ENCODE data around the gene CAPN12. TPM values are rescaled to one million over a fixed set of nuclear protein-coding genes. Genes with fewer than 3 reads are reported as not detected.

Gene CAPN12
- total RNA-seq, 1 donor from 2014 or later = not detected

- no peak for DNase-seq (ENCODE audit: low spot score in 2 of 2)
- Histone ChIP-seq H3K36me3 (peaks cover 73 to 97% of the 10 kb centered on the region in 2 donors), H3K27me3 (no peaks in the 10 kb centered on the region), H3K27ac (peak overlapping the region; percentile 68 to 79), H3K9me3 (no peaks in the 10 kb centered on the region), H3K4me3 (no peak overlapping the region), H3K4me1 (peaks cover 26 to 65% of the 10 kb centered on the region in 2 donors)
- TF ChIP-seq CTCF (IDR thresholded peaks at IDR 0.05) = no peak
- intact Hi-C loops (cut with DNase I) = loop anchor here (5.0 to 10.0 kb wide), 2 partner anchors 115 to 322 kb away; partner anchors contain the start of gene ECH1
Observed at GRCh38 chr19:38717051-38717450, 27.2 kb downstream of the CAPN12 start.

GRCh38 chr19:38715555-38715954 lies 28.7 kb downstream of the CAPN12 start:
- peaks cover 40 to 67% of the 10 kb centered on the region in 2 donors for H3K4me1 ChIP-seq
- H3K9me3 ChIP-seq = no peaks in the 10 kb centered on the region
- peak in 1 of 2 donors; percentile 91 for DNase-seq (ENCODE audit: low spot score in 2 of 2)
- TF ChIP-seq CTCF (IDR thresholded peaks at IDR 0.05) = peak in 1 of 3 experiments; percentile 11
- H3K4me3 ChIP-seq = no peak overlapping the region
- H3K36me3 ChIP-seq = peaks cover 73 to 97% of the 10 kb centered on the region in 2 donors
- intact Hi-C loops (cut with DNase I) = loop anchor here (5.0 to 10.0 kb wide), 2 partner anchors 117 to 321 kb away; partner anchors contain the start of gene ECH1
- peak overlapping the region; percentile 79 for H3K27ac ChIP-seq
- no peaks in the 10 kb centered on the region for H3K27me3 ChIP-seq

- no peaks in the 10 kb centered on the region for H3K27me3 ChIP-seq
- no peak for TF ChIP-seq CTCF (IDR thresholded peaks at IDR 0.05)
- no peaks in the 10 kb centered on the region for H3K9me3 ChIP-seq
- no peak for DNase-seq (ENCODE audit: low spot score in 2 of 2)
- peaks cover 42 to 64% of the 10 kb centered on the region in 2 donors for H3K4me1 ChIP-seq
- H3K27ac ChIP-seq = peak overlapping the region; percentile 79
- no peak overlapping the region for H3K4me3 ChIP-seq
- intact Hi-C loops (cut with DNase I) = loop anchor here (5.0 to 10.0 kb wide), 2 partner anchors 62 to 320 kb away; no protein-coding TSS in a partner anchor
- peaks cover 74 to 97% of the 10 kb centered on the region in 2 donors for H3K36me3 ChIP-seq
Observed at GRCh38 chr19:38714354-38714778, 29.9 kb downstream of the CAPN12 start.

GRCh38 chr19:38713865-38714264 lies 30.4 kb downstream of the CAPN12 start:
- DNase-seq (ENCODE audit: low spot score in 2 of 2) = no peak
- Histone ChIP-seq H3K27ac (peak overlapping the region; percentile 79), H3K9me3 (no peaks in the 10 kb centered on the region), H3K4me1 (peaks cover 42 to 63% of the 10 kb centered on the region in 2 donors), H3K4me3 (no peak overlapping the region), H3K36me3 (peaks cover 78 to 97% of the 10 kb centered on the region in 2 donors), H3K27me3 (no peaks in the 10 kb centered on the region)
- intact Hi-C loops (cut with DNase I) = loop anchor here (5.0 to 10.0 kb wide), 2 partner anchors 62 to 319 kb away; no protein-coding TSS in a partner anchor
- no peak for TF ChIP-seq CTCF (IDR thresholded peaks at IDR 0.05)

GRCh38 chr19:38713227-38713649 lies 31.0 kb downstream of the CAPN12 start:
- Histone ChIP-seq H3K4me3 (no peak overlapping the region), H3K9me3 (no peaks in the 10 kb centered on the region), H3K27me3 (no peaks in the 10 kb centered on the region), H3K27ac (peak overlapping the region; percentile 79), H3K36me3 (peaks cover 78 to 97% of the 10 kb centered on the region in 2 donors), H3K4me1 (peaks cover 46 to 65% of the 10 kb centered on the region in 2 donors)
- no peak for DNase-seq (ENCODE audit: low spot score in 2 of 2)
- intact Hi-C loops (cut with DNase I) = loop anchor here (5.0 to 10.0 kb wide), 2 partner anchors 61 to 318 kb away; no protein-coding TSS in a partner anchor
- no peak for TF ChIP-seq CTCF (IDR thresholded peaks at IDR 0.05)

Measured in ascending aorta (tissue), 2 donors.